Activated naive CD8-positive, alpha-beta T cell treated with anti-CD3 and anti-CD28 coated beads for 36 hours (primary cell): ENCODE results near the gene LRBA. TPM values are rescaled to one million over a fixed set of nuclear protein-coding genes. Genes with fewer than 3 reads are reported as not detected.
A peak's percentile ranks its signal among the peaks of the same experiment; 100 is the strongest.
"Not testable (repeated sequence)": the region's sequence is repeated elsewhere in the genome, so short reads cannot be mapped to it uniquely, and the experiment has no call there.

Source experiments
- DNase-seq: peaks from one replicate; pipeline ENCODE4 v3.0.0; 2021
- H3K27ac Mint-ChIP-seq: one replicate; pipeline ENCODE4 v1.8.0; 2022; ENCODE audit warnings: mild to moderate bottlenecking, moderate library complexity, mixed read lengths
- H3K27me3 Mint-ChIP-seq: one replicate; pipeline ENCODE4 v1.8.0; 2022; ENCODE audit warnings: mild to moderate bottlenecking, mixed read lengths
- H3K36me3 Mint-ChIP-seq: one replicate; pipeline ENCODE4 v1.8.0; 2021; ENCODE audit warnings: mild to moderate bottlenecking, mixed read lengths
- H3K4me1 Mint-ChIP-seq: one replicate; pipeline ENCODE4 v1.8.0; 2021; ENCODE audit warnings: mixed read lengths
- H3K4me3 Mint-ChIP-seq: one replicate; pipeline ENCODE4 v1.8.0; 2022; ENCODE audit warnings: mild to moderate bottlenecking, moderate library complexity, mixed read lengths
- H3K9me3 Mint-ChIP-seq: one replicate; pipeline ENCODE4 v1.8.0; 2022; ENCODE audit warnings: mixed read lengths
- total RNA-seq, 2 experiments: library from RNA; stranded (reverse); gene quantifications; one replicate each; pipeline ENCODE4 v1.2.3, GENCODE V29; 2021

LRBA gene
- total RNA-seq, 2 experiments from 2014 or later, result 52.5 to 61.2 TPM

DNA sequence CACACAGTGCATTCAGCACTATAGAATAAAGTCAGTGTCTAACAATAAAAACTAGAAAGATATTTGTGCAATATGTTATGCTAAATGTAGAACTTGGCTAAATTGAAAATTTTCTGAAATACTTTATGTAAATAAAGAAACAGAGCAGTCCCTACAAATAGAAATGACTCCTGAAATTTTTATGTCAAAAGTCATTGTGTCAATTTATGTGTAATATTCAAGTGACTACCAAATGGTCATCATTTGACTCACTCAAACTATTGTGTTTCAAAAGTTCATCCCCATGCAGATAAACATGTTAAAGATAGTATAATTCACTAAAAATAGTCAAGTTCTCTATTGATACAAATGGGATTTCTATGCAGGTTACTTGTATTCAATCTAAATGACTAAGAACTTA is 17.9 kb downstream of the LRBA start:
- Mint-ChIP-seq H3K27ac (no peak overlapping the region), H3K4me3 (no peak overlapping the region), H3K9me3 (peaks cover 11% of the 10 kb centered on the region), H3K4me1 (peaks cover 56% of the 10 kb centered on the region), H3K36me3 (peaks cover 39% of the 10 kb centered on the region), H3K27me3 (no peaks in the 10 kb centered on the region)
- DNase-seq, result no peak

DNA sequence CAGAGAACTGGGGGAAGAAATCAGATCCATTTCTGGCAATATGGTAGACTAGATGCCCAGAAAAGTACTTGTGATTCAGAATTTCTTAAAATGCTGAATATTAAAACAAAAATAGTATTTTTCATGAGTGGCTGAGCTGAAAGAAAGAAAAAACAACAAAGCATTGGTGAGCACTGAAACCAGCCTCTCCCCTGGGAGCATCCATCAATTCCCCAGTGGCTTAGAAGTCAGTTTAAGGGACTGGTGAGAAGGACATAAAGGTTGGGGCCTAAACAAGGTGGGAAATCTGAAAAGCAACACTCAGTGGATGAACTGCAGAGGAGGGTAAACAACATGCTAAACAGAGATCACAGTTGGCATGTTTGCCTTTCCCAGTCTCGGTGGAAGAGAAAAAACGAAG is 20.4 kb downstream of the LRBA start:
- no peak overlapping the region for H3K4me3 Mint-ChIP-seq
- peaks cover 47% of the 10 kb centered on the region for H3K36me3 Mint-ChIP-seq
- H3K27ac Mint-ChIP-seq, result no peak overlapping the region
- peaks cover 11% of the 10 kb centered on the region for H3K9me3 Mint-ChIP-seq
- DNase-seq, result no peak
- H3K4me1 Mint-ChIP-seq, result peaks cover 46% of the 10 kb centered on the region
- H3K27me3 Mint-ChIP-seq, result no peaks in the 10 kb centered on the region

DNA sequence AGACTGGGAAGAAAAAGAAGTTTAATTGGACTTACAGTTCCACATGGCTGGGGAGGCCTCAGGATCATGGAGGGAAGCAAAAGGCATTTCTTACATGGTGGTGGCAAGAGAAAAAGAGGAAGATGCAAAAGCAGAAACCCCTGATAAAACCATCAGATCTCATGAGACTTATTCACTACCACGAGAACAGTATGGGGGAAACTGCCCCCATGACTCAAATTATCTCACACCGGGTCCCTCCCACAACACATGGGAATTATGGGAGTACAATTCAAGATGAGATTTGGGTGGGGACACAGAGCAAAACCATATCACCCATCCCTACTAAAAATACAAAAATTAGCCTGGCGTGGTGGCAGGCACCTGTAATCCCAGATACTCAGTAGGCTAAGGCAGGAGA is 21.5 kb downstream of the LRBA start:
- Mint-ChIP-seq H3K36me3 (peaks cover 50% of the 10 kb centered on the region), H3K4me1 (peaks cover 37% of the 10 kb centered on the region), H3K9me3 (peaks cover 11% of the 10 kb centered on the region)
- DNase-seq, H3K27me3 Mint-ChIP-seq, H3K27ac Mint-ChIP-seq, H3K4me3 Mint-ChIP-seq: not testable (repeated sequence)

DNA sequence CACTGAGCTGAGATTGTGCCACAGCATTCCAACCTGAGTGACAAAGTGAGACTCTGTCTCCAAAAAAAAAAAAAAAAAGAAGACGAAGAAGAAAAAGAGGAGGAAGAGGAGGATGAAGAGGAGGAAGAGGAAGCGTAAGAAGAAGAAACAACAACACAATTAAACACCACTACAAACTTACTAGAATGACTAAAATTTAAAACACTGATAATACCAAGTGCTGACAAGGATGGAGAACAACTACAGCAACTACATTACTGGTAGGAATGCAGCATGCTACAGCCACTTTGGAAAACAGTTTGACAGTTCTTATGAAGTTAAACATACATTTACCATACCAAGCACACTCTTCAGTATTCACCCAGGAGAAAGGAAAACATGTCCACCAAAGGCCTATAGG is 24.1 kb downstream of the LRBA start:
- Mint-ChIP-seq H3K27ac (no peak overlapping the region), H3K36me3 (peaks cover 45% of the 10 kb centered on the region), H3K4me3 (no peak overlapping the region), H3K27me3 (no peaks in the 10 kb centered on the region), H3K4me1 (peaks cover 46% of the 10 kb centered on the region), H3K9me3 (peaks cover 11% of the 10 kb centered on the region)
- no peak for DNase-seq

DNA sequence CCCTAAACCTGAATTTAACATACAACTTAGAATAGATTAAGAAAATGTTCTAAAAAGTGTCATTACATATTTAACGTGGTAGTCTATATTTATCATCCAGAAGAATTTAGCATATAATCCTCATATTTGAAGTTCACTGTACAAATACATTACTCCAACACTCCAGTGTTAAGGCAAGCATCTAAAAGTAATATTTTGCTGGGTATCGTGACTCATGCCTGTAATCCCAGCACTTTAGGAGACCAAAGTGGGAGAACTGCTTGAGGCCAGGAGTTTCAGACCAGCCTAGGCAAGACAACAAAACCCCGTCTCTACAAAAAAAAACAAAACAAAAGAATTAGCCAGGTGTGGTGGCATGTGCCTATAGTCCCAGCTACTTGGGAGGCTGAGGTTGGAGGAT is 24.8 kb downstream of the LRBA start:
- DNase-seq, result no peak
- Mint-ChIP-seq H3K27ac (no peak overlapping the region), H3K27me3 (no peaks in the 10 kb centered on the region), H3K9me3 (peaks cover 11% of the 10 kb centered on the region), H3K4me1 (peaks cover 45% of the 10 kb centered on the region), H3K4me3 (no peak overlapping the region), H3K36me3 (peaks cover 42% of the 10 kb centered on the region)

DNA sequence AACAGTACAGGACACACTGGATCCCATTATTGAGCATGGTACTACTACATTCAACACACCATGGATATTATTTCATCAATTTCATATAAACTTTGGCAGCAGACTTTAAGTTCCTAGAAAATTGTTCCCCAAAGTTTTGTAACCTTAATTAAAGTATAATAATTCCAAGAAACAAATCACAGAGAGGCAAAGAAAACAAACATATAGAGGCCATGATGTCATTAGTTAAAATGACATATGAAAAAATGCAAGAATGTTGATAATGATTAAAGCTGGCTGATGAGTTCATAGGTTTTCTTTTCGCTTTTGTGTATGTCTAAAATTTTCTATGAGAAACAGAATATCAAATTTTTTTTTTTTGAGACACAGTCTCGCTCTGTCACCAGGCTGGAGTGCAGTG is 26.8 kb downstream of the LRBA start:
- Mint-ChIP-seq H3K36me3 (peaks cover 39% of the 10 kb centered on the region), H3K27me3 (no peaks in the 10 kb centered on the region), H3K27ac (no peak overlapping the region), H3K4me3 (no peak overlapping the region), H3K9me3 (peaks cover 6% of the 10 kb centered on the region), H3K4me1 (peaks cover 37% of the 10 kb centered on the region)
- DNase-seq, result no peak

DNA sequence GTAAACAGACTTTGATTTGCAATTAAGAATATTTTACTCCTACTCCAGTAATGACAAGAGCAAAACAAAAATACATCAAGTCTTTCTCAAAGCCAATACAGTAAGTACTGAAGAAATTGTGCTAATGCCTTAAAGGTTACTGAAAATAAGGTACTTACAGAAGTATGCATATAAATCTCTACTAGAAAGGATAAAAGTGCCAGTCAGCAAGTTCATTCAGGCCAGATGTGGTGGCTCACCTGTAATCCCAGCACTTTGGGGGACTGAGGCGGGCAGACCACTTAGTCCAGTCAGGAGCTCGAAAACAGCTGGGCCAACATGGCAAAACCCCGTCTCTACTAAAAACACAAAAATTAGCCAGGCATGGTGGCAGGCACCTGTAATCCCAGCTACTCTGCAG is 27.9 kb downstream of the LRBA start:
- Mint-ChIP-seq H3K27ac (no peak overlapping the region), H3K9me3 (peaks cover 1% of the 10 kb centered on the region), H3K27me3 (no peaks in the 10 kb centered on the region)

DNA sequence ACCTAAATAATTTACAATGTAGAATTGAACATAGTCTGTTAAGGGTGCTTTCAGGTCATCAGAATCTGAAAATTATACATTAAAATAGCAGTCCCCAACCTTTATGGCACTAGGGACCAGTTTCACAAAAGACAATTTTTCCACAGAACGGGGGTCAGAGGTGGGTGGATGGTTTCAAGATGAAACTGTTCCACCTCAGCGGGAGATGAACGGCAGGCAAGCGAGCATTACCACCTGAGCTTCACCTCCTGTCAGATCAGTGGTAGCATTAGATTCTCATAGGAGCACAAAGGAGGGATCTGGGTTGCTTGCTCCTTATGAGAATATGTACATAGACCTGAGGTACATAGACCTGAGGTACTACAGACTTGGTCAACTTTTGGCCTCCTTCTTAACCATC is 29.0 kb downstream of the LRBA start:
- Mint-ChIP-seq H3K27ac (peak overlapping the region; percentile 2), H3K9me3 (no peaks in the 10 kb centered on the region), H3K36me3 (peaks cover 30% of the 10 kb centered on the region), H3K4me1 (peaks cover 35% of the 10 kb centered on the region), H3K4me3 (no peak overlapping the region), H3K27me3 (no peaks in the 10 kb centered on the region)
- peak; percentile 57 for DNase-seq

More for the DNA sequence above, 27.9 kb downstream of the LRBA start:
- DNase-seq, result no peak
- Mint-ChIP-seq H3K36me3 (peaks cover 38% of the 10 kb centered on the region), H3K4me3 (no peak overlapping the region), H3K4me1 (peaks cover 40% of the 10 kb centered on the region)

DNA sequence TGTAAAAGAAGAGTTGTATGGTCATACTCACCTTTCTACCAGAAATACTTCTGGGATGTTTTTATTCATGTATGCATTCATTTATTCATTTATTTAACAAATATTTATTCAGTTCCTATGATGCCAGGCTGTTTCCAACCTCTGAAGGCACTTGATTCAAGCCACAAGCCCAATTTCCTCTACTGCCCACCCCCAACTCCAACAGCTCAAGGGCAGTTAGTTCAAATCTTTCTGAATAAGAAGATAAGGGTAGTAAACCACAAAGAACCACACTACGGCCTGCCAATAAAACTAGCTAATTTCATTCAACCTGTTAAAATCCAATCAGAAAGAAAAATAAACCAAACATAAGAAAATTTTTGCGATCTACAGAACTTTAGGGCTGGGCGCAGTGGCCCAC is 31.2 kb downstream of the LRBA start:
- peak overlapping the region; percentile 7 for H3K4me3 Mint-ChIP-seq

DNA sequence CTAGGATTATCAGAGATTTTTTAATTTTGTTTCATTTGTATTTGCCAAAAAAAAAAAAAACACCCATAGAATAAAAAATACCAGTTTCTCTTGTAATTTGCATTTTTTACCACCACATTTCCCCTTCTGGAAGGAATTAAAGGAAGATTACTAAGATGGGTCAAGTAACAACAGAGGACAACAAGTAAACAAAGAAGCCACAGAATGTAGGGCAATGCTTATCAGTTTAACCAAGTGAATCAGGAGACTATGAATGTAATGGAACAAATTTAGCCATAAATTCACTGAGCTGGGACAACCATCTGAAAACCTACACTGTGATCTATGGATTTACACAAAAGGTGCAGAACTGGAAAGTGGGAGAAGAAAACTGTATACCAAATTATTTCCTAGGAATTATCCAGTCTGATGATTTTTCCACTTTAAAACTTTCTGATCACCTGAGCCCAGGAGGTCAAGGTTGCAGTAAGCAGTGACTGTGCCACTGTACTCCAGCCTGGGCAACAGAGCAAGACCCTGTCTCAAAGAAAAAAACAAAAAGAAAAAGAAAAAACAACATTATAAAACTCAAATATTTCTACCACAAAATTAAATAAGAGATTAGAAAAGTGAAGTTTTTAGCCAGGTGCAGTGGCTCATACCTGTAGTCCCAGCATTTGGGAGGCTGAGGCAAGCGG is 32.4 kb downstream of the LRBA start:
- peaks cover 11% of the 10 kb centered on the region for H3K9me3 Mint-ChIP-seq
- H3K36me3 Mint-ChIP-seq, result peaks cover 45% of the 10 kb centered on the region
- no peaks in the 10 kb centered on the region for H3K27me3 Mint-ChIP-seq
- DNase-seq, result no peak
- H3K4me3 Mint-ChIP-seq, result no peak overlapping the region
- H3K27ac Mint-ChIP-seq, result no peak overlapping the region
- peaks cover 46% of the 10 kb centered on the region for H3K4me1 Mint-ChIP-seq

More for the DNA sequence above, 31.2 kb downstream of the LRBA start:
- H3K36me3 Mint-ChIP-seq, result peaks cover 35% of the 10 kb centered on the region
- no peaks in the 10 kb centered on the region for H3K27me3 Mint-ChIP-seq
- H3K27ac Mint-ChIP-seq, result no peak overlapping the region
- peaks cover 8% of the 10 kb centered on the region for H3K9me3 Mint-ChIP-seq
- DNase-seq, result no peak
- peaks cover 44% of the 10 kb centered on the region for H3K4me1 Mint-ChIP-seq

DNA sequence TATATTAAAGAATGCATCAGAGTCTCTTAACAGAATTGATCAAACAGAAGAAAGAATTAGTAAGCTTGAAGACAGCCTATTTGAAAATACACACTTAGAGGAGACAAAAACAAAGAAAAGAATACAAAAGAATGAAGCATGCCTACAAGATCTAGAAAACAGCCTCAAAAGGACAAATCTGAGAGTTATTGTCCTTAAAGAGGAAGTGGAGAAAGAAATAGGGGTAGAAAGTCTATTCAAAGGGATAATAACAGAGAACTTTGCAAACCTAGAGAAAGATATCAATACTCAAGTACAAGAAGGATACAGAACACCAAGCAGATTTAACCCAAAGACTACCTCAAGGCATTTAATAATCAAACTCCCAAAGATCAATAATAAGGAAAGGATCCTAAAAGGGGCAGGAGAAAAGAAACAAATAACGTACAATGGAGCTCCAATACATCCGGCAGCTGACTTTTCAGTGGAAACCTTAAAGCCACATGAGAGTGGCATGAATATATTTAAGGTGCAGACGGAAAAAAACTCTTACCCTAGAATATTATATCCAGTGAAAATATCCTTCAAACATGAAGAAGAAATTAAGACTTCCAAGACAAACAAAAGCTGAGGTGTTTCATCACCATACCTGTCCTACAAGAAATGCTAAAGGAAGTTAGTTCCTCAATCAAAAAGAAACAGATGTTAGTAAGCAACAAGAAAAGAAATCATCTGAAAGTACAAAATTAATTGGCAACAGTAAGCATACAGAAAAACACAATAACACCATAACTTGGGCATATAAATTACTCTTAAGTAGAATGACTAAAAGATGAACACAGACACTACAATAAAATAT is 36.1 kb downstream of the LRBA start:
- H3K36me3 Mint-ChIP-seq, result peaks cover 44% of the 10 kb centered on the region
- DNase-seq, result no peak
- H3K4me1 Mint-ChIP-seq, result peaks cover 44% of the 10 kb centered on the region
- H3K9me3 Mint-ChIP-seq, result peaks cover 11% of the 10 kb centered on the region
- no peaks in the 10 kb centered on the region for H3K27me3 Mint-ChIP-seq
- no peak overlapping the region for H3K27ac Mint-ChIP-seq
- H3K4me3 Mint-ChIP-seq, result no peak overlapping the region

DNA sequence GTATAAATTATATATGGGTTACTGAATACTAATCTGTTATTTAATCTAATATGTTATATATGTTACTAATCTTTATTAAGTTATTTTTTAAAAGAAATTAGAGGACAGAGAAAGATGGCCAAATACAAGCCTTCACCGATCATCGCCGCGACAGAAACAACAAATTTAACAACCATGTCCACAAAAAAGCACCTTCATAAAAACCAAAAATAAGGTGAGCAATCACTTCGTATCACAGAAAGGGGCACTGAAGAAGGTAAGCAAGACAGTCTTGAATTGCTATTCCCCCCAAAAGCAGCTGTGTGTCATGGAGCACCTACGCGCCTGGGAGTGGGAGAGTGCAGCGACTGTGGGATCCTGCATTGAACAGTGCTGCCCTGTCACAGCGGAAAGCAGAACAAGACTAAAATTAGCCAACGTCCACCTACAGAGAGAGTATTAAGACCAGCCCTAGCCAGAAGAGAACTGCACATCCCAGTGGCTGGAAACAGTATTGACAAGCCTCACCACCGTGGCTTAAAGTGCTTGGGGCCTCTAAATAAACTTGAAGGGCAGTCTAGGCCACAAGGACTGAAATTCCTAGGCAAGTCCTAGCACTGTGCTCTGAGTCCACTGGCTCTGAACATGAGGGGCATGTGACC is 38.5 kb downstream of the LRBA start:
- Mint-ChIP-seq H3K36me3 (peaks cover 36% of the 10 kb centered on the region), H3K27ac (no peak overlapping the region), H3K4me3 (no peak overlapping the region), H3K4me1 (peaks cover 57% of the 10 kb centered on the region), H3K9me3 (peaks cover 11% of the 10 kb centered on the region), H3K27me3 (no peaks in the 10 kb centered on the region)
- DNase-seq, result no peak

DNA sequence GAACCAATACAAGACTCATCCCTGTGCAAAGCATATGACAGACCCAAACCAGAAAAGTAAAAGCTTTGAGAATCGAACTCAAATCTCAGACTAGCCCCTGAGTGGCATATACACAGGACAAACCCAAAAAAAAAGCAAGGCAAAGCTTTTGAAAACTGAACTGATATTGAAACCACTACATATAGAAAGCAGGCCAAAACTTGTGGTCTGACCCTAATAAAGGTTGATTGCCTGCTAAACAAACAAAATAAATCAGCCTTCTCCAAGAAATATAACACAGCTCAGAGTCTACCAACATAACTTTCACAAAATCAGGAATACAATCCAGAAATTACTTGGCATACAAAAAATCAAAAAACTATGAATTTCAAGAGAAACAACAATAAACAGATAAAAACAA is 40.3 kb downstream of the LRBA start:
- no peaks in the 10 kb centered on the region for H3K27me3 Mint-ChIP-seq
- peaks cover 22% of the 10 kb centered on the region for H3K36me3 Mint-ChIP-seq
- H3K4me3 Mint-ChIP-seq, result no peak overlapping the region
- H3K27ac Mint-ChIP-seq, result no peak overlapping the region
- peaks cover 61% of the 10 kb centered on the region for H3K4me1 Mint-ChIP-seq
- H3K9me3 Mint-ChIP-seq, result peaks cover 5% of the 10 kb centered on the region
- no peak for DNase-seq

DNA sequence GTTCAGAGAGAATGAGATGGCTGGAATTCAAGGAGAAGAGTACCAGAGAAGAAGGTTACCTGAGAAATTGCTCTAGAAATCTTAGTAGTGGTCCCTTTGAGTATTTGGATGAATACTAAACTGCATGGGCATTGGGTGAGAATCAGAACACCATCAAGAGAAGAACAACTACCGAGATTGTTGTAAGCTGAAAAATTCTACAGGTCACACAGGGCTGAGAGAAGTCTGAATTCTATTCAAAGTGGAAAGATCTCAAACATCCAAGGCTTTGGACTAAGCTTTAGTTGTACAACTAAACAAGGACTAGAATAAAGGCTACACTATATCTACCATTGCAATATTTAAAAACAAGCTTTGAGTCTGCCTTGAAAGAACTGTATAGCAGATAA is 40.8 kb downstream of the LRBA start:
- Mint-ChIP-seq H3K9me3 (peaks cover 5% of the 10 kb centered on the region), H3K4me3 (no peak overlapping the region), H3K4me1 (peaks cover 60% of the 10 kb centered on the region), H3K27me3 (no peaks in the 10 kb centered on the region), H3K27ac (no peak overlapping the region), H3K36me3 (peaks cover 19% of the 10 kb centered on the region)
- DNase-seq, result no peak

DNA sequence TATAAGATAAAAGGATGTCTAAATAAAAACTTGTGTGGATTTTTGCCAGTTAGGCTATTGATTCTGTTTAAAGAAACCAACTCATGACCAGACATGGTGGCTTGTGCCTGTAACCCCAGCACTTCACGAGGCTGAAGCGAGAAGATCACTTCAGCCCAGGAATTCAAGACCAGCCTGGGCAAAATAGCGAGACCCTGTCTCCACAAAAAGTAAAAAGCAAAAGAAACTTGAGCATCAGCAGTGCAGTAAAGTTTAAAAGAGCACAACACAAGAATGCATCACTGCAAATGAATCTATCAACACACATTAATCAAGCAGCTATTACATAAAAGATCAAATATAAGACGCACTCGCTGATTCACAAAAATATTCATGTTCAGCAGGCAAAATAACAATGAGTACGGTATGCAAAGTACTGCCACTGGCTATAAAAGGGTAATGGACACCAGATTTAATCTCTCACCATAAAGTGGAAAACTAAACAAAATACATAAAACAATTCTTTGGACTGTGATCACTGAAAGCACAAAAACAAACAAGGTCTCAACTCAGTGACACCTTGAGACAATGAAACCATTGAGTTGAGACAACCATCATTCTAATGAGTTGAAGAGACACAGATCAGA is 41.3 kb downstream of the LRBA start:
- Mint-ChIP-seq H3K36me3 (peaks cover 17% of the 10 kb centered on the region), H3K4me3 (no peak overlapping the region), H3K4me1 (peaks cover 58% of the 10 kb centered on the region), H3K9me3 (peaks cover 2% of the 10 kb centered on the region), H3K27ac (no peak overlapping the region), H3K27me3 (no peaks in the 10 kb centered on the region)
- DNase-seq, result no peak
